ENCODE measurements around the gene APBA2.

The APBA2 gene

GRCh38 chr15:28868744-28869345 lies 16.9 kb upstream of the APBA2 start:
- DNase-seq (ENCODE audit: insufficient read length, low spot score) (no peak), FAIRE-seq (no peak)
- no peak for TF ChIP-seq CTCF (IDR thresholded peaks at IDR 0.05; ENCODE audit: insufficient read depth, missing control alignments)

- TF ChIP-seq CTCF (IDR thresholded peaks at IDR 0.05; ENCODE audit: insufficient read depth, missing control alignments), result no peak
- FAIRE-seq (no peak), DNase-seq (ENCODE audit: insufficient read length, low spot score) (no peak)
Measured at GRCh38 chr15:28871168-28871567, 14.6 kb upstream of the APBA2 start.

- DNase-seq (ENCODE audit: insufficient read length, low spot score) (no peak), FAIRE-seq (no peak)
- TF ChIP-seq CTCF (IDR thresholded peaks at IDR 0.05; ENCODE audit: insufficient read depth, missing control alignments), result no peak
Measured at GRCh38 chr15:28873006-28873405, 12.8 kb upstream of the APBA2 start.

- TF ChIP-seq CTCF (IDR thresholded peaks at IDR 0.05; ENCODE audit: insufficient read depth, missing control alignments), result no peak
- FAIRE-seq (no peak), DNase-seq (ENCODE audit: insufficient read length, low spot score) (no peak)
Measured at GRCh38 chr15:28873585-28874190, 12.1 kb upstream of the APBA2 start.

GRCh38 chr15:28875461-28876000 lies 10.2 kb upstream of the APBA2 start:
- no peak for TF ChIP-seq CTCF (IDR thresholded peaks at IDR 0.05; ENCODE audit: insufficient read depth, missing control alignments)
- DNase-seq (ENCODE audit: insufficient read length, low spot score) (no peak), FAIRE-seq (no peak)

- DNase-seq (ENCODE audit: insufficient read length, low spot score) (no peak), FAIRE-seq (no peak)
- no peak for TF ChIP-seq CTCF (IDR thresholded peaks at IDR 0.05; ENCODE audit: insufficient read depth, missing control alignments)
Measured at GRCh38 chr15:28876131-28876844, 9.5 kb upstream of the APBA2 start.

GRCh38 chr15:28876845-28877185 lies 9.0 kb upstream of the APBA2 start:
- TF ChIP-seq CTCF (IDR thresholded peaks at IDR 0.05; ENCODE audit: insufficient read depth, missing control alignments), result no peak
- FAIRE-seq, result no peak
- DNase-seq (ENCODE audit: insufficient read length, low spot score), result no peak
